Ovary (tissue), 3 donors: ENCODE data around the gene MGAT4B.

Experiments
- POLR2A ChIP-seq: fragments of 450-650 bp; IDR thresholded peaks from one replicate; pipeline ENCODE4 v1.6.1; 2017; ENCODE audit warnings: antibody characterized with exemption, mild to moderate bottlenecking, moderate library complexity
- TF ChIP-seq, protein P1 (sequence below), 3 donors: fragments of 450-650 bp in 2 of 3; fragments of 200-600 bp in 1 of 3; IDR thresholded peaks; one replicate each; pipeline versions ENCODE4 v1.5.1 to v1.8.0; 2016 to 2022; ENCODE audit warnings: antibody characterized with exemption in 3 of 3, mild to moderate bottlenecking in 1 of 3
- donor health status: DM: no; HTN: no; CAD: no.

- TF ChIP-seq, protein P1, sequence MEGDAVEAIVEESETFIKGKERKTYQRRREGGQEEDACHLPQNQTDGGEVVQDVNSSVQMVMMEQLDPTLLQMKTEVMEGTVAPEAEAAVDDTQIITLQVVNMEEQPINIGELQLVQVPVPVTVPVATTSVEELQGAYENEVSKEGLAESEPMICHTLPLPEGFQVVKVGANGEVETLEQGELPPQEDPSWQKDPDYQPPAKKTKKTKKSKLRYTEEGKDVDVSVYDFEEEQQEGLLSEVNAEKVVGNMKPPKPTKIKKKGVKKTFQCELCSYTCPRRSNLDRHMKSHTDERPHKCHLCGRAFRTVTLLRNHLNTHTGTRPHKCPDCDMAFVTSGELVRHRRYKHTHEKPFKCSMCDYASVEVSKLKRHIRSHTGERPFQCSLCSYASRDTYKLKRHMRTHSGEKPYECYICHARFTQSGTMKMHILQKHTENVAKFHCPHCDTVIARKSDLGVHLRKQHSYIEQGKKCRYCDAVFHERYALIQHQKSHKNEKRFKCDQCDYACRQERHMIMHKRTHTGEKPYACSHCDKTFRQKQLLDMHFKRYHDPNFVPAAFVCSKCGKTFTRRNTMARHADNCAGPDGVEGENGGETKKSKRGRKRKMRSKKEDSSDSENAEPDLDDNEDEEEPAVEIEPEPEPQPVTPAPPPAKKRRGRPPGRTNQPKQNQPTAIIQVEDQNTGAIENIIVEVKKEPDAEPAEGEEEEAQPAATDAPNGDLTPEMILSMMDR (IDR thresholded peaks at IDR 0.05) = no peak
- no peak for TF ChIP-seq POLR2A
These were observed 46.8 kb downstream of the MGAT4B start for GRCh38 chr5:179759581-179760551.
